IPS-20b (cell line): Measurements from ENCODE around the gene TRIM52.

ENCODE experiments used
- H3K27ac ChIP-seq: one replicate; pipeline ENCODE4 v1.5.1; 2013; ENCODE audit warnings: low read length
- H3K27me3 ChIP-seq: 2 replicates; pipeline ENCODE4 v1.6.1; 2013; ENCODE audit warnings: mild to moderate bottlenecking, low read length, inconsistent platforms; ENCODE audit not compliant: insufficient read depth
- H3K36me3 ChIP-seq: 2 replicates; pipeline ENCODE4 v1.6.1; 2013; ENCODE audit warnings: low read depth, mild to moderate bottlenecking, inconsistent platforms, low read length, moderate library complexity; ENCODE audit not compliant: insufficient read depth
- H3K4me1 ChIP-seq: 2 replicates; pipeline ENCODE4 v1.6.1; 2013; ENCODE audit warnings: mild to moderate bottlenecking, control low read depth, inconsistent platforms, low read length, moderate library complexity; ENCODE audit not compliant: insufficient read depth
- H3K4me3 ChIP-seq: 2 replicates; pipeline ENCODE4 v1.5.1; 2013; ENCODE audit warnings: mild to moderate bottlenecking, low read length, inconsistent platforms
- H3K9ac ChIP-seq: 2 replicates; pipeline ENCODE4 v1.6.1; 2013; ENCODE audit warnings: low read depth, mild to moderate bottlenecking, inconsistent platforms, low read length, moderate library complexity
- H3K9me3 ChIP-seq: 2 replicates; pipeline ENCODE4 v1.6.1; 2013; ENCODE audit warnings: mild to moderate bottlenecking, low read depth, low read length, inconsistent platforms; ENCODE audit not compliant: insufficient read depth

TRIM52 gene

DNA sequence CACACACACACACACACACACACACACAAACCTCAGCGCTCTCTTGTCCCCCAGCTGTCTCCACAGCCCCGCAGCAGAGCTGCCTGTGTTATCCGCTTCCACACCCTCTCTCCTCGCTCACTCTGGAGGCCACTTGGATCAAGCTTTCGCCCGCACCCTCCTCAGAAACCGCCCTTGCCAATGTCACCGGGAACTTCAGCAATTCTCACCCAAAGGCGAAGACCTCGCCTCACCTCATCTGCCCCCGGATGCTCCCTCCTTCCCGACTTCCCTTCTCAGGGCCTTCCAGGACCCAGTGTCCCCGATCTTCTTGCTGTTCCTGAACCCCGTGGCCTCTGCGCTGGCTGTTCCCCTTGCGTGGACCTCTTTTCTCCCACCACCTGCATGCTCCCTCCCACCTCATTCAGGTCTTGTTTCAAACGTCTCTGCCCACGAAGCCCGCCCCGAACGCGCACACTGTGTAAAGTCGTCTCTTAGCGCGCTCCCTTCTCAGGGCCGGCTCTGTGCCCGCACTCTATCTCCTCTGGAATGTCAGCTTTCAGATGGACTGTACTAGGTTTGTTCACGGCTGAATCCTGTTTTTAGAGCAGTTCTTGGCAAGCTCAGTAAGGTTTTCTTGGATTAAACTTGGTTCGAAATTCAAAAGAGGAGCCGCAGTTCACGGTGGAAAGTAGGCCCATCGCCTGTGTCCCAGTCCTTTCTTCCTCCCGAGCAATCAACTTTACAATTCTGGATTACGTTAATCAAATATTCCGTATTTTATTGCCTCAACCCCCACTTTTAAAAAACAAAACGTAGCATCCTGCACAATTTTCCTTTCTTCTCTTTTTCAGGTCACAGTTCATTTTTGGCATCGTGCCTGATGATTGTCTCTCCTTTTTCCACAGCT is 54.9 kb downstream of the TRIM52 start:
- H3K4me3 ChIP-seq = peak overlapping the region; percentile 81
- H3K4me1 ChIP-seq = peaks cover 4% of the 10 kb centered on the region
- H3K9ac ChIP-seq = peak overlapping the region; percentile 44; the same call in 1 of the 2 replicates
- peaks cover 56% of the 10 kb centered on the region for H3K27me3 ChIP-seq
- H3K36me3 ChIP-seq = no peaks in the 10 kb centered on the region
- H3K9me3 ChIP-seq = no peaks in the 10 kb centered on the region; the same call in 1 of the 2 replicates
- no peak overlapping the region for H3K27ac ChIP-seq
